Measurements from ENCODE around the gene GP1BA.

Gene GP1BA

DNA sequence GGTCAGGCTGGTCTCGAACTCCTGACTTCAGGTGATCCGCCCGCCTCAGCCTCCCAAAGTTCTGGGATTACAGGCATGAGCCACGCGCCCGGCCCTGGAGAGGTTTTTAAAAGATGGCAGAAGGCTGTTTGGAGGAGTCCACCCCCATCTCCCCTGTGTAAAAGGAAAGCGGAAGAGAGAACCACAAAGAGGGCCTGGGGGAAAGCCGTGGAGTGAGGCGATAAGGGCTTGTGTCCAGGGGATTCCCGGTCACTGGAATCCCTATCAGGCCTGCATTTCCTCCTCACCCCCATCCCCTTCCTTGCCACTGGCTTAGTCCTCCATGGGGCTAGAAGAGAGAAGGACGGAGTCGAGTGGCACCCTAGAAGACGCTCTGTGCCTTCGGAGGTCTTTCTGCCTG lies at the start of gene GP1BA:
Gene GP1BA, plus strand, starts transcription at position 315 of the 400 bp plus-strand sequence. CDS start 328 bp downstream, outside the sequence.
- DNase-seq (ENCODE audit: low spot score) = no peak

DNA sequence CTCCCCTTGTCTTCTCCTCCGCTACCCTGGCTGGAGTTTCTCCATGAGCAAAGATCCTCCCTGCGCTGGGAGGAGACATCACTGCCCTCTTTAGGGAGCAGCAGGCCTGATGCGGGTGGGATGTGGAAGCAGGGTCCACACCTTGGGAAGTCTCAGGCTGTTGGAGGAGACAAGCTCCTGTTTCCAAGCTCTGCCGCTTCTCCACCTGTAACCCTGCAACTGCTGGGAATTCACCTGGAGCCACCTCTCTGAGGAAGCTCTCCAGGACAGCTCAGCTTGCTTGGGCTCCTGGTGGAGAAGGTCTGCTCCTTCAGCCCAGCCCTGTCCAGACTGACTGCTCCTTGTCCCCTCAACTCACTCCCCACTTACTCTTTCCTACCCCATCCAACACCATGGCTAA lies 47.6 kb upstream of the GP1BA start:
- DNase-seq (ENCODE audit: low spot score) = no peak

DNA sequence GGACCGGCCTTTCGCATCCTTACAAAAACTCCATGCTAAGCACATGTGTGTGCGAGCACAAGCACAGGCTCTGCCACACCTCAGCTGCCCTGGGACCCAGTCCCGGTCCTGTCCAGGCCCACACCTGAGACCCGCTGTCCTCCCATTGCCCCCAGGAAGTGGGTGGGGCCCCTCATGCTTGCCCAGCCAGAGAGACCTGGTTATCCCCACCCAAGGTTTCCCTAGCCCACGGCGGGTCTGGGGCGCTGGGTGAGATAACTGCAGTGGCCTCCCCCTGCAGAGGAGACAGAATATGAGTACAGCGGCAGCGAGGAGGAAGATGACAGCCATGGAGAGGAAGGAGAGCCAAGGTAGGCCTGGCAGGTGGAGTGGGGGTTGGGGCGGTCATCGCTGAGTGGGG lies 45.2 kb upstream of the GP1BA start:
- DNase-seq (ENCODE audit: low spot score) = no peak

DNA sequence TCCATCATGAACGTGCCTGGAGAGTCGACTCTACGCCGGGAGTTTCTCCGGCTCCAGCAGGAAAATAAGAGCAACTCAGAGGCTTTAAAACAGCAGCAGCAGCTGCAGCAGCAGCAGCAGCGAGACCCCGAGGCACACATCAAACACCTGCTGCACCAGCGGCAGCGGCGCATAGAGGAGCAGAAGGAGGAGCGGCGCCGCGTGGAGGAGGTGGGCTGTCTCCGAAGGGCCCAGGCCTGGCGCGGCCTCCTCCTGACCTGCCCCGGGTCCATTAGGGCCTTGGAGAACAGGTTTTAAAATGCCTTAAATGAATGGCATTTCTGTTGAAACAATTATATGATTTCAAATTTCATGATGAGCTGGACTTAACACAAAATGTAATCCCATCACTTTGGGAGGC lies 44.5 kb upstream of the GP1BA start:
- DNase-seq (ENCODE audit: low spot score) = no peak

DNA sequence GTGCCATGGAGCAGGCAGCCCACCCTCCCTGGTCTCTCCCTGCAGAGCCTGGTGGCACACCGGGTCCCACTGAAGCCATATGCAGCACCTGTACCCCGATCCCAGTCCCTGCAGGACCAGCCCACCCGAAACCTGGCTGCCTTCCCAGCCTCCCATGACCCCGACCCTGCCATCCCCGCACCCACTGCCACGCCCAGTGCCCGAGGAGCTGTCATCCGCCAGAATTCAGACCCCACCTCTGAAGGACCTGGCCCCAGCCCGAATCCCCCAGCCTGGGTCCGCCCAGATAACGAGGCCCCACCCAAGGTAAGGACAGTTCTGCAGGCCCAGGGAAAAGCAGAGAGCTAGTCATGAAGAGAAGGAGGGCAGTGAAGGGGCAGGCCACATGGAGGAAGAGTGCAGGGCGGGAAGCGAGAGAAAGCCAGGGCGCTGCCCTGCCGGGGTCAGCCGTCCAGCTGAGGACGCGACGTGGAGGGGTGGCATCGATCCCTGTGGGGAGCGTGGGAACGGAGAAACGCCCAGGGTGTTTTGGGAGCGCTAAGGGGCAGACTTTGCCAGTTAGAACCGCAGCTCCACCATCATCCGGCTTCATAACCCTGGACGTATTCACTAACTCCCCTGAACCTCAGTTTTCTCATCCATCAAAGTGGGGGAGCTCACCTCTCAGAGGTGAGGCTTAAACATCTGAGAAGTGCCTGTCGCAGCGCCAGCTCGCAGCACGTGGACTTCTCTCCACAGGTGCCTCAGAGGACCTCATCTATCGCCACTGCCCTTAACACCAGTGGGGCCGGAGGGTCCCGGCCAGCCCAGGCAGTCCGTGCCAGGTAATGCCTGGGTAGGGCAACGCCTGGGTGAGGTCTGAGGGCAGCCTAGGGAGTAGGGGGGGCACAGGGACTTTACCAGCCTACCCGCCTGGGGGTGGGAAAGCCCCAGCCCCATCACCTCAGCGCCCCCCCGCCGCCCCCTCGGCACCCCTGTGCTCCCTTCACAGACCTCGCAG lies 40.4 kb upstream of the GP1BA start:
- no peak for DNase-seq (ENCODE audit: low spot score)

DNA sequence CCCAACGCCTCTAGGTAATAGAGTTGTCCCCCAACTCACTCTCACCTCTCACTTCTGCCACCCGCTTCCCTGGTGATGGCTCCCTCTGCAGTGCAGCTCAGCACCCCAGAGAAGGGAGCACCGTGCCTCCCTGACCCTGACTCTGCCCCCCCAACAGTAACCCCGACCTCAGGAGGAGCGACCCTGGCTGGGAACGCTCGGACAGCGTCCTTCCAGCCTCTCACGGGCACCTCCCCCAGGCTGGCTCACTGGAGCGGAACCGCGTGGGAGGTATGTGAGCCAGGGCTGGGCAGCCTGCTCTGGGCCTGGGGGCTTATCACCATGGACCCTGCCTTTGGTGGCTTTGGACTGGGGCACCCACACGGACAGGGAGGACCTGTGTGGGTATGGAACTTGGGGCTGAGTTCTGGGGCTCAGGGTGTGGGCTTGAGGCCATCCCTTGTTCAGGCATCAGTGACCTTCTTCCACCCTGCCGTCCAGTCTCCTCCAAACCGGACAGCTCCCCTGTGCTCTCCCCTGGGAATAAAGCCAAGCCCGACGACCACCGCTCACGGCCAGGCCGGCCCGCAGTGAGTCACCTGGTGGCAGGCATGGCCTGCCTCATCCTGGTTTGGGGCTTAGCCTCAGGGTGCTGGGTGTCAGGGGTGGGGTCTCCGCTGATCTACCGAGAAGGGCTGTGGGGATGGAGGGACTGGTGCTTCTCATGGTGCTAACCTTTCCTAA lies 39.4 kb upstream of the GP1BA start:
- DNase-seq (ENCODE audit: low spot score) = no peak

DNA sequence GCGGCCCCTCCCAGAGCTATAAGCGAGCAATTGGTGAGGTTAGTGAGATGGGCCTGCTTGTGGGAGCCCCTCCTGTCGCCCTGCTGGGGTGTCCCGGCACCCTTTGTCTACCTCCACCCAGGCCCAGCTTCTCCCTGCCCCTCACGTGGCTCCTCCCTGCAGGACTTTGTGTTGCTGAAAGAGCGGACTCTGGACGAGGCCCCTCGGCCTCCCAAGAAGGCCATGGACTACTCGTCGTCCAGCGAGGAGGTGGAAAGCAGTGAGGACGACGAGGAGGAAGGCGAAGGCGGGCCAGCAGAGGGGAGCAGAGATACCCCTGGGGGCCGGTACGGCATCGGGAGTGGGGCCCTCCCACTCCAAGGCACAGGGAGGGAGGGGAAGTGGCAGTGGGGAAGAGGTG lies 38.8 kb upstream of the GP1BA start:
- DNase-seq (ENCODE audit: low spot score) = no peak

DNA sequence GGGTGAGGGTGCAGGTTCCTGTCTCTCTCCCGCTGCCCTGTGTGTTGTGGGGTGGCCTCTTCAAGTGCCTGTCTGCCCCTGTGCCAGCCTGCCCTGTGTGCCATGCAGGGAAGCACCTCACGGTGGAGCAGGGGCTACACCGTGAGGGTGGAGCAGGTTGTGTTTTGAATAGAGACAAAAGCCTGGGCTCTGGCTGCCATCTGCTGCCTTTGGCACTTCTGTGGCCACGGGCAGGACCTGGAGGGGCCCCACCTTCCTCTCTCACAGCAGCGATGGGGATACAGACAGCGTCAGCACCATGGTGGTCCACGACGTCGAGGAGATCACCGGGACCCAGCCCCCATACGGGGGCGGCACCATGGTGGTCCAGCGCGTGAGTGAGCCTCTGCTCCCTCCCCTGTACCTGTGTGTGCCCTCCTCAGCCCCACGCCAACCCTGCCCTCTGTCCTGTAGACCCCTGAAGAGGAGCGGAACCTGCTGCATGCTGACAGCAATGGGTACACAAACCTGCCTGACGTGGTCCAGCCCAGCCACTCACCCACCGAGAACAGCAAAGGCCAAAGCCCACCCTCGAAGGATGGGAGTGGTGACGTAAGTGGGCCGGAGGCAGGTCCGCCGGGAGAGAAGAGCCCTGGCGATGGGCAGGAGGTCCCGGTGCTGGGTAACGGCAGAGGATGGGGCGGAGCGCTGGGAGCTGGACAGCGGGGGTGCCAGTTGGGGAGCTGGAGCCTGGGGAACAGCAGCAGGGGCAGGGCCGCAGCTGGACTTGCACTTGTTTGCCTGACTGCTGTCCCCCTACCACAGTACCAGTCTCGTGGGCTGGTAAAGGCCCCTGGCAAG lies 38.1 kb upstream of the GP1BA start:
- no peak for DNase-seq (ENCODE audit: low spot score)

DNA sequence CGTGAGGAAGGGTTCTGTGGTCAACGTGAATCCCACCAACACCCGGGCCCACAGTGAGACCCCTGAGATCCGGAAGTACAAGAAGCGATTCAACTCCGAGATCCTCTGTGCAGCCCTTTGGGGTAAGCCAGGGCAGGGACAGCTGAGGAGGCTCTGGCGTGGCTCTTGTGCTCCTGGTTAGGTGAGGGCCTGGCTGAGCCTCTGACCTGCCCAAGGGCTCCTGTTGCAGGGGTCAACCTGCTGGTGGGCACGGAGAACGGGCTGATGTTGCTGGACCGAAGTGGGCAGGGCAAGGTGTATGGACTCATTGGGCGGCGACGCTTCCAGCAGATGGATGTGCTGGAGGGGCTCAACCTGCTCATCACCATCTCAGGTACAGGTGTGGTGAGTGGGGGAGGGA lies 37.0 kb upstream of the GP1BA start:
- no peak for DNase-seq (ENCODE audit: low spot score)

DNA sequence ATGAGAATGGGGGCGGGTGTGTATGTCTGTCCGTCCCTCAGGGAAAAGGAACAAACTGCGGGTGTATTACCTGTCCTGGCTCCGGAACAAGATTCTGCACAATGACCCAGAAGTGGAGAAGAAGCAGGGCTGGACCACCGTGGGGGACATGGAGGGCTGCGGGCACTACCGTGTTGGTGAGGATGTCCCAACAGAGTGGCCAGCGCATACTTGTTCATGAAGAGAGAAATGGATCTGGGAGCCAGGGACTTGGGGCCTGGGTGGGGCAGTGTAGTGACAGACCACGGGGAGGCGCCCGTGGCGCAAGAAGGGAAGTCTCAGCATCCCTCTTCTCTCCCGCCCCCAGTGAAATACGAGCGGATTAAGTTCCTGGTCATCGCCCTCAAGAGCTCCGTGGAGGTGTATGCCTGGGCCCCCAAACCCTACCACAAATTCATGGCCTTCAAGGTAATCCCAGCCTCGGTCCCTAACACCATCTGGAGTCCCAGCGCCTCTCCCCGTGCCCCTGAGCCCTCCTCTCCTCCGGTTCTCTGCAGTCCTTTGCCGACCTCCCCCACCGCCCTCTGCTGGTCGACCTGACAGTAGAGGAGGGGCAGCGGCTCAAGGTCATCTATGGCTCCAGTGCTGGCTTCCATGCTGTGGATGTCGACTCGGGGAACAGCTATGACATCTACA lies 36.3 kb upstream of the GP1BA start:
- DNase-seq (ENCODE audit: low spot score) = no peak

DNA sequence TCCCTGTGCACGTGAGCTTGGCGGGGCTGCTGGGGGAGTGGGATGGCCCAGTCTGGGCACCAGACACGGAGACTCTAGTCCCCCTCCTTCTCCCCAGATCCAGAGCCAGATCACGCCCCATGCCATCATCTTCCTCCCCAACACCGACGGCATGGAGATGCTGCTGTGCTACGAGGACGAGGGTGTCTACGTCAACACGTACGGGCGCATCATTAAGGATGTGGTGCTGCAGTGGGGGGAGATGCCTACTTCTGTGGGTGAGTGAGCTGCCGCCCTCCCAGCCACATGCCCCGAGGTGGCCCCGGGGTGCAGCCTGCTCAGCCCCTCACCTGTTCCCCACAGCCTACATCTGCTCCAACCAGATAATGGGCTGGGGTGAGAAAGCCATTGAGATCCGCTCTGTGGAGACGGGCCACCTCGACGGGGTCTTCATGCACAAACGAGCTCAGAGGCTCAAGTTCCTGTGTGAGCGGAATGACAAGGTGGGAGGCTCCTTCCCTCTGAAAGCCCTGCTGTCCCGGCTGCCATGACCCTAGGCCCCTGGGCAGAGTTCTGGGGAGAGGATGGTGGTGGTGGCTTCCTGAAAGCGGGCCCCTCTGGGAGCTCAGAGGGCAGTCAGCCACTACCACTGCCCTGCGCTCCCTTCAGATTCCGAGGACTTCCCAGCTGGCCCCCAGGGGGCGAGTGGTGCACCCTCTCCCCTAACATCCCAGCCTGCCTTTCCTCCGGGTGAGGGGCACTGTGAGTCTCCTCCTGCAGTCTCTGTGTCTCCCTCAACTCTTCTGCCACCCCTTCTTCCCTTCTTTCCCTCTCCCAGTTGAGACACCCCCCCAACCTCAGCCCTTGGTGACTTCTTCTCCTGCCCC lies 35.5 kb upstream of the GP1BA start:
- no peak for DNase-seq (ENCODE audit: low spot score)

DNA sequence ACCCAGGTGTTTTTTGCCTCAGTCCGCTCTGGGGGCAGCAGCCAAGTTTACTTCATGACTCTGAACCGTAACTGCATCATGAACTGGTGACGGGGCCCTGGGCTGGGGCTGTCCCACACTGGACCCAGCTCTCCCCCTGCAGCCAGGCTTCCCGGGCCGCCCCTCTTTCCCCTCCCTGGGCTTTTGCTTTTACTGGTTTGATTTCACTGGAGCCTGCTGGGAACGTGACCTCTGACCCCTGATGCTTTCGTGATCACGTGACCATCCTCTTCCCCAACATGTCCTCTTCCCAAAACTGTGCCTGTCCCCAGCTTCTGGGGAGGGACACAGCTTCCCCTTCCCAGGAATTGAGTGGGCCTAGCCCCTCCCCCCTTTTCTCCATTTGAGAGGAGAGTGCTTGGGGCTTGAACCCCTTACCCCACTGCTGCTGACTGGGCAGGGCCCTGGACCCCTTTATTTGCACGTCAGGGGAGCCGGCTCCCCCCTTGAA lies 34.8 kb upstream of the GP1BA start:
- no peak for DNase-seq (ENCODE audit: low spot score)

DNA sequence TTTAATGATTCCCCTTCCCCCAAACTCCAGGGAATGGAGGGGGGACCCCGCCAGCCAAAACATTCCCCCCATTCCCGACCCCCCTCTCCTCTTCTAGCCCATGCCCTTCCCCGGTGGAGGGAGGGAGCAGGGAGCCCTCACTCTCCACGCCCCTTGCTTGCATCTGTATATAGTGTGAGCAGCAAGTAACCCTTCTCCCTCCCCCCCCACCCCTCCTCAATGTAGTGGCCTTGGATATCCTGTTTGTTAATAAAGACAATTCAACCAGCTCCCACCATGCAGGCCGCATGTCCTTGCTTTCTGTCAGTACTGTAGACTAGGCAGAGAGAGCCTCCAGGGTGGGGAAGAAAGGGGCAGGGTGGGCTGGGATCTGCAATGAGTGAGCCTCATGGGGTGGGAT lies 34.3 kb upstream of the GP1BA start:
- DNase-seq (ENCODE audit: low spot score) = no peak

DNA sequence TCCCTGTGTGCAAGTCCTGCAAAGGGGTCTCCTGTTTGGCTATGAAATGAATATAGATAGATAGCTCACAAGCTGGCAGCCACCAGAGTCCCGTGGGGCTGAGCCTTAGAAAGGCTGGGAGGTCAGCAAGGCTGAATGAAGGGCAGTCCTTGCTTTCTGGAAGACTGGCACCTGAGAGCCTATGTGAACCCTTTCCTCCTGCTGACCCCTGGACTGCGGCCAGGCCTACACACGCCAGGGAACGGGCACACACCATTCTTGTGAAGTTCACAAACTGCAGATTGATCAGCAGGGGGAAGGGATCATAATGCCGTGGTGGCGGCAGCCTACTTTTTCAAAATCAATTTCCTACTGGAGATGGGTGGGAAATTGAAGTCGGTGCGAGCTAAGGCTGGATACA lies 33.7 kb upstream of the GP1BA start:
- no peak for DNase-seq (ENCODE audit: low spot score)

DNA sequence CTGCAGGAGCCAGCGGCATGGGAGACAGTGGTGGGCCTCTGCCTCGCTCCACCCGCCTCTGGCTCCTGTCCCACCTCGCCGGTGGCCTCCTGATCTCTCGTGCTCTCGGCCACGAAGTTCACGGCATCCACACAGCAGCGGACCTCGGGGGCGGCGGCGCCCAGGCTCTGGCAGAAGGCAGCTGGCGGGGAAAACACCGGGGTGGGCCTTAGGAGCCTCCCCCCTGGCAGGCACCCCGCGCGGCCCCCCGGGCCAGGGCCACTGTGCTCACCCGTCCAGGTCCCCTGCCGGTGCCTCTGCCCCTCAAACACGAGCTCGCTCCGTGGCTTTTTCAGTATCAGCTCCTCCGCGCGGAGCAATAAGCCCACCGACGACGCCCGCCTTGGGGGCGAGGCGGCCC lies 33.1 kb upstream of the GP1BA start:
- DNase-seq (ENCODE audit: low spot score) = no peak

DNA sequence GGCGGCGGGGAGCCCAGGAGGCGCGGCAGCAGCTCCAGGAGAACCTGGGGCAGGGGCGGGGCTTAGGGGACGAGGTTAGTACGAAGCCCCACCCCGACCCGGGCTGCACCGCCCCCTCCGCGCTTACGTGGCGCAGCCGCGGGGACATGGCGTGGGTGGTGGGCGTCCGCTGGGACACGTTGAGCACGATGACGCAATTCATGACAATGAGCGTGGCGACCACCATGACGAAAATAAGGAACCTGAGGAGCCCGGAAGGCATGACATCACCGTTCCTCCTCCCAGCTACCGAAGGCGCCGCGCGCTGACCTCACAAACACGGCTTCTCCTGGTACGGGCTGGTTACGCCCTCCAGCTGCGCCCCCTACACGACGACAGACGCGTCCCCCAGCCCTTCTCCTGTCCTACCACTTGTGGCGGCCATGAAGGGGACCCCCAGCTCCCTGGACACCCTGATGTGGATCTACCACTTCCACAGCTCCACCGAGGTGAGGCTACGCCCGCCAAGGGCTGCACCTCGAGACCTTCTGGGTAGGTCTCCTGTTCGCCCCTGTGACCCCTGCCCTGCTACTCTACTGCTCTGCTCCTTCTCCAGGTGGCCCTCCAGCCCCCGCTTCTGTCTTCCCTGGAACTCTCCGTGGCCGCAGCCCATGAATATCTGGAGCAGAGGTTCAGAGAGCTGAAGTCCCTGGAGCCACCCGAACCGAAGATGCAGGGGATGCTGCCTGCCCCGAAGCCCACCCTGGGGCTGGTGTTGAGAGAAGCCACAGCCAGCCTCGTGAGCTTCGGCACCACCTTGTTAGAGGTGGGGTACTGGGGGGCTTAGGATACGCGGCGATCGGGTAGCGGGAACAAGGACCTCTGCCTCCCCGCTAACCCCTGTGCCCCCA lies 32.5 kb upstream of the GP1BA start, which contains the start of gene C17orf107:
Gene C17orf107, plus strand, starts transcription at position 196 of the 890 bp plus-strand sequence. Its CDS starts 227 bp downstream, at position 423.
- no peak for DNase-seq (ENCODE audit: low spot score)

DNA sequence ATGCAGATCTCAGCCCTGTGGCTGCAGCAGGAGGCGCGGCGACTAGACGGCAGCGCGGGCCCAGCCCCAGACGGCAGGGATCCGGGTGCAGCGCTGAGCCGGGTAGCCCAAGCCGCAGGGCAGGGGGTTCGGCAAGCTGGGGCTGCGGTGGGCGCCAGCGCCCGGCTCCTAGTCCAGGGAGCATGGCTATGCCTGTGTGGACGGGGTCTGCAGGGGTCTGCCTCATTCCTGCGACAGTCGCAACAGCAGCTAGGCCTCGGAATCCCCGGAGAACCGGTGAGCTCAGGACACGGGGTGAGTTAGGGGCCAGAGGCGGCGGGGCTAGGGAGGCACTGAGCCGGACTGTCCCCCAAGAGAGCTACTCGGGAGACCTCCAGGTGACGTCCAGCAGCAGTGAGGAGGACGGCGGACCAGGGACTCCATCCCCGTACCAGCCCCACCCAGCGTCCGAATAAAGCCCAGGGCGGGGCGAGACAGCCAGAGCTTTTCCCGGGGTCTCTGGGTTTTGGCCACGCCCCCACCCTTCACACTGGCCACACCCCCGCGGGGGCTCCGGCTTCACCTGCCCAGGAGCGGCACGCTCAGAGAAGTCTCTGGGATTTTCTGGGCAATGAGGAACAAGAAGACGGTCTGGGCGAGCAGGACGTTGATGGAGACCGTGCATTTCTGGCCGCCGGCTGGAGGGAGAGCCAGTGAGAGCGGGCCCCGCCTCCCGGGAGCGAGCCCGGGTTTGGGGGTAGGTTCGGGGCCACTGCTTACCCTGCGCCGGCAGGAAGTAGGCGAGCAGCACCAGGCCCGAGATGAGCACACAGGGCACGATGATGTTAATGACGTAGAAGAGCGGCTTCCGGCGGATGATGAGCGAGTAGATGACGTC lies 31.6 kb upstream of the GP1BA start:
- no peak for DNase-seq (ENCODE audit: low spot score)

DNA sequence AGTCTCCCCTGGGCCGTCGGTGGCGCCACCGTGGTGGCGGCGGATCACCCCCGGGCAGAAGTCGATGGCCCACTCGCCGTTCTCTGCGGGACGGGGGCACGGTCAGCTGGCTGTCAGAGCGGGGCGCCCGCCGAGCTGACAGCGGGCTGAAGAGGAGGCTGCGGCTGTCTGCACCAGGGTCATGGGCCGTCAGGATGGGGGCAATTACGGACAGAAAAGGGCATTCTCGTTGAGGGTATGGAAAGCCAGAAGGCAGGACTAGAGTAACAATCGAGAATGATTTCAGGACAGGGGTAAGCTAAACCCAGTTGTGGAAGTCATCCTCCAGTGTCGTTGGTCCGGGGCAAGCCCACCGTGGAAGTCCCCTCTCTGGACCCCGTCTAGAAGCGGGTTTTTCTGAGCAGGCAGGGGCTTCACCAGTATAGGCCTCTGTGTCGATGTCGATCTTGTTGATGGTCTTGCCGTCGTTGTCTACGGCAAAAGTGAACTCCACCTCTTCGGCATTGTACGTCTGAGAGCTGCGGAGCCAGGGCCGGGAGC lies 30.9 kb upstream of the GP1BA start:
- no peak for DNase-seq (ENCODE audit: low spot score)
